ENCODE results near the gene RASGRP4.
"Not testable (repeated sequence)": the region's sequence is repeated elsewhere in the genome, so short reads cannot be mapped to it uniquely, and the experiment has no call there.

RASGRP4 gene

GRCh38 chr19:38425810-38426466 lies at the start of gene RASGRP4:
Gene RASGRP4 (minus strand): TSS chr19:38426219. CDS start chr19:38426091, 128 bp downstream.
- intact Hi-C loops (cut with DNase I), result no loop called here
- DNase-seq, result peak in 1 of 10 donors; percentile 70

- intact Hi-C loops (cut with DNase I), result no loop called here
- peak in 2 of 10 donors; percentile 35 to 53 for DNase-seq
Observed at GRCh38 chr19:38475176-38475575, 49.2 kb upstream of the RASGRP4 start.

GRCh38 chr19:38473201-38473600 lies 47.2 kb upstream of the RASGRP4 start:
- intact Hi-C loops (cut with DNase I), result no loop called here
- peak in 1 of 10 donors; percentile 74 for DNase-seq

GRCh38 chr19:38472725-38473124 lies 46.7 kb upstream of the RASGRP4 start:
- intact Hi-C loops (cut with DNase I); DNase-seq: not testable (repeated sequence)

- intact Hi-C loops (cut with DNase I), result no loop called here
- DNase-seq, result peak in 1 of 10 donors; percentile 43
Observed at GRCh38 chr19:38470788-38471480, 44.9 kb upstream of the RASGRP4 start.

GRCh38 chr19:38469151-38469550 lies 43.1 kb upstream of the RASGRP4 start:
- peak in 1 of 10 donors; percentile 32 for DNase-seq
- intact Hi-C loops (cut with DNase I), result no loop called here

- no peak for DNase-seq
- intact Hi-C loops (cut with DNase I), result no loop called here
Observed at GRCh38 chr19:38467541-38468525, 41.8 kb upstream of the RASGRP4 start.

GRCh38 chr19:38466050-38466449 lies 40.0 kb upstream of the RASGRP4 start:
- peak in 1 of 10 donors; percentile 77 for DNase-seq
- intact Hi-C loops (cut with DNase I), result no loop called here

GRCh38 chr19:38464421-38465082 lies 38.5 kb upstream of the RASGRP4 start:
- intact Hi-C loops (cut with DNase I), result no loop called here

GRCh38 chr19:38463365-38463764 lies 37.3 kb upstream of the RASGRP4 start:
- DNase-seq, result peak in 1 of 10 donors; percentile 72
- intact Hi-C loops (cut with DNase I), result no loop called here

More at GRCh38 chr19:38464421-38465082, 38.5 kb upstream of the RASGRP4 start:
- DNase-seq, result peak in 1 of 10 donors; percentile 52

- intact Hi-C loops (cut with DNase I), result no loop called here
- peak in 1 of 10 donors; percentile 57 for DNase-seq
Observed at GRCh38 chr19:38458991-38459390, 33.0 kb upstream of the RASGRP4 start.

- peak in 1 of 10 donors; percentile 55 for DNase-seq
- intact Hi-C loops (cut with DNase I), result no loop called here
Observed at GRCh38 chr19:38457690-38458405, 31.8 kb upstream of the RASGRP4 start.

GRCh38 chr19:38457202-38457601 lies 31.2 kb upstream of the RASGRP4 start:
- intact Hi-C loops (cut with DNase I), result no loop called here
- no peak for DNase-seq

- intact Hi-C loops (cut with DNase I), result no loop called here
- DNase-seq, result no peak
Observed at GRCh38 chr19:38455031-38455430, 29.0 kb upstream of the RASGRP4 start.

- no peak for DNase-seq
- intact Hi-C loops (cut with DNase I), result no loop called here
Observed at GRCh38 chr19:38453596-38453995, 27.6 kb upstream of the RASGRP4 start.

GRCh38 chr19:38452430-38453366 lies 26.7 kb upstream of the RASGRP4 start:
- DNase-seq, result peak in 2 of 10 donors; percentile 72 to 76
- intact Hi-C loops (cut with DNase I), result no loop called here

GRCh38 chr19:38451629-38452028 lies 25.6 kb upstream of the RASGRP4 start:
- intact Hi-C loops (cut with DNase I), result no loop called here
- DNase-seq, result no peak

- intact Hi-C loops (cut with DNase I), result no loop called here
- DNase-seq, result peak in 1 of 10 donors; percentile 41
Observed at GRCh38 chr19:38451036-38451435, 25.0 kb upstream of the RASGRP4 start.
